GM12878 (cell line): ENCODE measurements around the gene GRPEL2. TPM values are rescaled to one million over a fixed set of nuclear protein-coding genes. Genes with fewer than 3 reads are reported as not detected.

Source experiments
- ATAC-seq: fragments of 200-7000 bp; cut with Tn5 transposase; 3 replicates; pipeline ENCODE4 v1.9.1; 2020; ENCODE audit warnings: mild to moderate bottlenecking, moderate library complexity
- BruUV-seq: library from RNA; stranded (reverse); fragments of 400-500 nt; replicated peaks from 2 replicates; lab custom pipeline; 2021; lab: Mats Ljungman, UMichigan
- CTCF ChIA-PET: fragments of 300-600 bp; sonication (Branson Sonifier 250); formaldehyde crosslinking; extraction: SDS; loops from one replicate; lab custom pipeline; 2021; ENCODE audit warnings: inconsistent platforms; lab: Yijun Ruan, JAX
- POLR2A ChIA-PET: fragments of 350-600 bp; formaldehyde crosslinking; extraction: SDS; loops from one replicate; lab custom pipeline; 2021; ENCODE audit warnings: inconsistent platforms; lab: Charles Lee
- RAD21 ChIA-PET: fragments of 300-600 bp; sonication (Branson Sonifier 250); formaldehyde crosslinking; loops from one replicate; lab custom pipeline; 2023; ENCODE audit warnings: antibody characterized with exemption; ENCODE audit not compliant: unreplicated experiment; lab: Charles Lee
- SMC1A ChIA-PET: fragments of 300-600 bp; sonication (Branson Sonifier 250); formaldehyde crosslinking; loops from one replicate; lab custom pipeline; 2023; ENCODE audit not compliant: unreplicated experiment, uncharacterized antibody; lab: Charles Lee
- DNase-seq: peaks from one replicate; pipeline ENCODE4 v3.0.0-alpha.2; 2011; ENCODE audit warnings: low read depth, low spot score
- FAIRE-seq: peaks from 3 replicates; lab custom pipeline; 2011; peaks lifted over from hg19 to GRCh38; lab: Jason Lieb, UNC
- H2AFZ ChIP-seq: 2 replicates; pipeline ENCODE4 v1.6.0; 2011; ENCODE audit warnings: low read depth, low read length, control low read depth; ENCODE audit not compliant: control insufficient read depth
- H3K27ac ChIP-seq: 2 replicates; pipeline ENCODE4 v1.5.1; 2011; ENCODE audit warnings: control low read depth; ENCODE audit not compliant: control insufficient read depth, insufficient read depth
- H3K27me3 ChIP-seq, 2 experiments: replicated peaks in 1 of 2; 2 replicates each; pipeline versions ENCODE4 v1.6.0 to v1.6.1; 2011; ENCODE audit warnings: low read length in 1 of 2; ENCODE audit not compliant: control insufficient read depth in 2 of 2, insufficient read depth in 2 of 2
- H3K36me3 ChIP-seq, 2 experiments: 2 replicates each; pipeline ENCODE4 v1.5.1; 2011; ENCODE audit warnings: low read length in 1 of 2; ENCODE audit not compliant: control insufficient read depth in 2 of 2, insufficient read depth in 2 of 2
- H3K4me1 ChIP-seq: 2 replicates; pipeline ENCODE4 v1.6.1; 2011; ENCODE audit warnings: mild to moderate bottlenecking, low read length, moderate library complexity, mixed read lengths; ENCODE audit not compliant: control insufficient read depth, insufficient read depth
- H3K4me2 ChIP-seq: 2 replicates; pipeline ENCODE4 v1.6.0; 2011; ENCODE audit warnings: control low read depth; ENCODE audit not compliant: control insufficient read depth, insufficient read depth
- H3K4me3 ChIP-seq: fragments of 200-600 bp; sonication (generic); 2 replicates; pipeline ENCODE4 v1.5.1; 2016
- H3K79me2 ChIP-seq: 2 replicates; pipeline ENCODE4 v1.6.0; 2011; ENCODE audit warnings: low read length; ENCODE audit not compliant: control insufficient read depth, insufficient read depth
- H3K9ac ChIP-seq: 2 replicates; pipeline ENCODE4 v1.8.0; 2011; ENCODE audit warnings: low read length, control low read depth, mixed read lengths; ENCODE audit not compliant: control insufficient read depth, insufficient read depth
- H3K9me3 ChIP-seq: replicated peaks from 3 replicates; pipeline ENCODE4 v1.5.1; 2011; ENCODE audit warnings: mild to moderate bottlenecking, low read length; ENCODE audit not compliant: control insufficient read depth, insufficient read depth
- H4K20me1 ChIP-seq: 2 replicates; pipeline ENCODE4 v1.6.0; 2011; ENCODE audit not compliant: control insufficient read depth, insufficient read depth
- BACH1 ChIP-seq: fragments of 450-650 bp; IDR thresholded peaks from 2 replicates; pipeline ENCODE4 v1.6.1; 2017; ENCODE audit warnings: mild to moderate bottlenecking, borderline replicate concordance
- BCL11A ChIP-seq: IDR thresholded peaks from 2 replicates; pipeline ENCODE4 v1.6.1; 2011; ENCODE audit warnings: low read depth, low read length
- CHD2 ChIP-seq: IDR thresholded peaks from 2 replicates; pipeline ENCODE4 v1.6.1; 2011; ENCODE audit warnings: low read depth, low read length, improper control_type of control experiment, borderline replicate concordance
- CHD4 ChIP-seq: fragments of 200-600 bp; sonication (generic); IDR thresholded peaks from 2 replicates; pipeline ENCODE4 v1.6.1; 2016; ENCODE audit warnings: mild to moderate bottlenecking
- IRF4 ChIP-seq: IDR thresholded peaks from 2 replicates; pipeline ENCODE4 v1.6.1; 2011; ENCODE audit warnings: low read depth, low read length
- MTA2 ChIP-seq: fragments of 450-650 bp; IDR thresholded peaks from 2 replicates; pipeline ENCODE4 v1.6.1; 2016; ENCODE audit warnings: low read depth, mild to moderate bottlenecking, moderate library complexity
- SPI1 ChIP-seq: IDR thresholded peaks from 2 replicates; pipeline ENCODE4 v1.6.1; 2011; ENCODE audit warnings: low read depth, mild to moderate bottlenecking, low read length, moderate library complexity, borderline replicate concordance; ENCODE audit not compliant: insufficient read depth
- TAF1 ChIP-seq: IDR thresholded peaks from 2 replicates; pipeline ENCODE4 v1.6.1; 2011; ENCODE audit warnings: mild to moderate bottlenecking, low read depth, low read length, borderline replicate concordance
- YY1 ChIP-seq: IDR thresholded peaks from 2 replicates; pipeline ENCODE4 v1.6.1; 2011; ENCODE audit warnings: low read depth, mild to moderate bottlenecking, low read length
- WGBS: methylation state at CpG from one replicate; pipeline ENCODE4 v1.1.6; 2016; ENCODE audit warnings: low lambda C conversion rate; ENCODE audit not compliant: insufficient replicate concordance, insufficient coverage; ENCODE audit errors: missing lambda C conversion rate; 5-methylcytosine and 5-hydroxymethylcytosine counted together
- in situ Hi-C: fragments of 300-500 bp; cut with MboI; formaldehyde crosslinking; loops from 9 replicates; pipeline ENCODE4 v1.14.3; 2018; ENCODE audit warnings: mixed read lengths
- intact Hi-C: fragments of 100-400 bp; cut with micrococcal nuclease; formaldehyde crosslinking; loops from one replicate; pipeline ENCODE4 v1.14.2; 2022; ENCODE audit not compliant: unreplicated experiment
- polyA plus RNA-seq, 11 experiments: library from polyadenylated mRNA; depleted of rRNA in 4 of 11; unstranded in 6 of 11; stranded (reverse) in 5 of 11; fragments of >200 nt; fragmentation: Nextera tagmentation in 4 of 11; fragmentation: Illumina TruSeq in 1 of 11; extraction: Ambion mirVana in 4 of 11; extraction: Trizol in 1 of 11; gene quantifications; 1 replicate in 1 of 11; 2 replicates in 10 of 11; pipeline versions ENCODE4 v1.2.1 to v1.2.3, GENCODE V29; 2011 to 2016; ENCODE audit warnings: inconsistent platforms in 2 of 11, missing spikeins in 2 of 11, low read depth in 1 of 11
- total RNA-seq, 4 experiments: library from RNA; depleted of rRNA in 3 of 4; stranded (reverse); fragments of >200 nt in 3 of 4; fragmentation: Illumina TruSeq in 1 of 4; extraction: Trizol in 1 of 4; gene quantifications; 2 replicates each; pipeline versions ENCODE4 v1.2.1 to v1.2.3, GENCODE V29; 2013 to 2021
- TF ChIP-seq, protein P1 (sequence below): fragments of 450-650 bp; formaldehyde crosslinking; IDR thresholded peaks from 2 replicates; pipeline ENCODE4 v1.4.0; 2020; ENCODE audit warnings: mild to moderate bottlenecking, moderate library complexity
- TF ChIP-seq, protein P2 (sequence below): fragments of 150-350 bp; IDR thresholded peaks from 2 replicates; pipeline ENCODE4 v1.6.1; 2016; ENCODE audit warnings: low read depth, low read length

The GRPEL2 gene
- total and polyA plus RNA-seq, 10 of the 15 experiments (the other 5 are each of a cell fraction or from before 2014, with no cell fraction given) = 4.4 to 20.2 (median 14.1) TPM

- ChIA-PET POLR2A (no interaction called here), CTCF (interaction anchor here (1.1 to 2.4 kb wide), 4 partner anchors 8 to 62 kb away, joined by 3 to 7 read pairs (median 6); no protein-coding TSS in a partner anchor), SMC1A (interaction anchor here (0.8 to 1.1 kb wide), 2 partner anchors 67 to 124 kb away, joined by 3 read pairs; no protein-coding TSS in a partner anchor), RAD21 (no interaction called here)
- intact Hi-C loops = no loop called here
- BruUV-seq = no TSS peak
- H3K4me3 ChIP-seq = no peak overlapping the region
- H3K4me2 ChIP-seq = no peak overlapping the region
- no peak overlapping the region for H3K27ac ChIP-seq
- no peak overlapping the region for H2AFZ ChIP-seq
- H4K20me1 ChIP-seq = no peaks in the 10 kb centered on the region
- H3K9me3 ChIP-seq = no peaks in the 10 kb centered on the region
- H3K9ac ChIP-seq = no peak overlapping the region
- no peaks in the 10 kb centered on the region for H3K36me3 ChIP-seq
- in situ Hi-C loops = no loop called here
- no peaks in the 10 kb centered on the region for H3K4me1 ChIP-seq
- DNase-seq = no peak
- no peaks in the 10 kb centered on the region for H3K79me2 ChIP-seq
- 0 out of 3 replicates have a peak, but pooled peaks have one; percentile 27 for ATAC-seq
- peaks cover 0 to 2% of the 10 kb centered on the region in 2 experiments; a peak in 3 of 4 replicates for H3K27me3 ChIP-seq
- no peak for FAIRE-seq
- TF ChIP-seq BCL11A (no peak), SPI1 (peak; percentile 78), MTA2 (peak; percentile 43; the same call in 1 of the 2 replicates)
- TF ChIP-seq, all 136 proteins: peak for 2
- WGBS = 23% methylated on average over 6 of the region's 6 CpGs
Measured at GRCh38 chr5:149309354-149309753, 35.9 kb upstream of the GRPEL2 start.

DNA sequence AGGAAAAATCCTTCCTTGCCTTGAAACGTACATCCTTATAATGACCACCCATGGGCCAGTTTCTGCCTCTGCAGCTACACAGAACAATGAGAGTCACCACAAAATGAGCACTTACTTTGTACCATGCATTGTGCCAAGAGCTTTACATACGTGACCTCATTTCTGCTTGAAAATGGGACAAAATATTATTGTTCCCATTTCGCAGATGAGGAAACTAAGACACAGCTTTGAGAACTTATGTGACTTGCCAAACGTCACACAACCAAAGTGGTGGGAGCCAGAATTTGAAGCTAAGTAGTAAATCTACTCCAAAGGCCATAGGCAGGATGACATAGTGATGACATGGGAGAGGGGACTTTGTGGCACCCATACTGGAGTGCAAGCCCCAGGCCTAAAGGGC, 34.8 kb upstream of the GRPEL2 start:
- no peaks in the 10 kb centered on the region for H3K79me2 ChIP-seq
- no peaks in the 10 kb centered on the region for H3K36me3 ChIP-seq
- H3K9ac ChIP-seq = no peak overlapping the region
- no peak for DNase-seq
- no peaks in the 10 kb centered on the region; a peak in 2 of 4 replicates for H3K27me3 ChIP-seq
- H3K9me3 ChIP-seq = no peaks in the 10 kb centered on the region
- no peak for FAIRE-seq
- WGBS = 12% methylated on average over 4 of the region's 4 CpGs
- no peak overlapping the region for H3K27ac ChIP-seq
- no peak overlapping the region for H2AFZ ChIP-seq
- H3K4me3 ChIP-seq = no peak overlapping the region
- in situ Hi-C loops = no loop called here
- intact Hi-C loops = no loop called here
- no TSS peak for BruUV-seq
- CTCF ChIA-PET = interaction anchor here (1.6 to 2.4 kb wide), 2 partner anchors 56 to 61 kb away, joined by 5 to 7 read pairs; no protein-coding TSS in a partner anchor
- ATAC-seq = no peak
- no peaks in the 10 kb centered on the region for H3K4me1 ChIP-seq
- SMC1A ChIA-PET = no interaction called here
- POLR2A ChIA-PET = no interaction called here
- RAD21 ChIA-PET = no interaction called here
- H3K4me2 ChIP-seq = no peak overlapping the region
- no peaks in the 10 kb centered on the region for H4K20me1 ChIP-seq
- TF ChIP-seq, protein P1, sequence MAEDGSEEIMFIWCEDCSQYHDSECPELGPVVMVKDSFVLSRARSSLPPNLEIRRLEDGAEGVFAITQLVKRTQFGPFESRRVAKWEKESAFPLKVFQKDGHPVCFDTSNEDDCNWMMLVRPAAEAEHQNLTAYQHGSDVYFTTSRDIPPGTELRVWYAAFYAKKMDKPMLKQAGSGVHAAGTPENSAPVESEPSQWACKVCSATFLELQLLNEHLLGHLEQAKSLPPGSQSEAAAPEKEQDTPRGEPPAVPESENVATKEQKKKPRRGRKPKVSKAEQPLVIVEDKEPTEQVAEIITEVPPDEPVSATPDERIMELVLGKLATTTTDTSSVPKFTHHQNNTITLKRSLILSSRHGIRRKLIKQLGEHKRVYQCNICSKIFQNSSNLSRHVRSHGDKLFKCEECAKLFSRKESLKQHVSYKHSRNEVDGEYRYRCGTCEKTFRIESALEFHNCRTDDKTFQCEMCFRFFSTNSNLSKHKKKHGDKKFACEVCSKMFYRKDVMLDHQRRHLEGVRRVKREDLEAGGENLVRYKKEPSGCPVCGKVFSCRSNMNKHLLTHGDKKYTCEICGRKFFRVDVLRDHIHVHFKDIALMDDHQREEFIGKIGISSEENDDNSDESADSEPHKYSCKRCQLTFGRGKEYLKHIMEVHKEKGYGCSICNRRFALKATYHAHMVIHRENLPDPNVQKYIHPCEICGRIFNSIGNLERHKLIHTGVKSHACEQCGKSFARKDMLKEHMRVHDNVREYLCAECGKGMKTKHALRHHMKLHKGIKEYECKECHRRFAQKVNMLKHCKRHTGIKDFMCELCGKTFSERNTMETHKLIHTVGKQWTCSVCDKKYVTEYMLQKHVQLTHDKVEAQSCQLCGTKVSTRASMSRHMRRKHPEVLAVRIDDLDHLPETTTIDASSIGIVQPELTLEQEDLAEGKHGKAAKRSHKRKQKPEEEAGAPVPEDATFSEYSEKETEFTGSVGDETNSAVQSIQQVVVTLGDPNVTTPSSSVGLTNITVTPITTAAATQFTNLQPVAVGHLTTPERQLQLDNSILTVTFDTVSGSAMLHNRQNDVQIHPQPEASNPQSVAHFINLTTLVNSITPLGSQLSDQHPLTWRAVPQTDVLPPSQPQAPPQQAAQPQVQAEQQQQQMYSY = no peak
- TF ChIP-seq YY1 = no peak
- TF ChIP-seq IRF4 = no peak
- TF ChIP-seq, protein P2, sequence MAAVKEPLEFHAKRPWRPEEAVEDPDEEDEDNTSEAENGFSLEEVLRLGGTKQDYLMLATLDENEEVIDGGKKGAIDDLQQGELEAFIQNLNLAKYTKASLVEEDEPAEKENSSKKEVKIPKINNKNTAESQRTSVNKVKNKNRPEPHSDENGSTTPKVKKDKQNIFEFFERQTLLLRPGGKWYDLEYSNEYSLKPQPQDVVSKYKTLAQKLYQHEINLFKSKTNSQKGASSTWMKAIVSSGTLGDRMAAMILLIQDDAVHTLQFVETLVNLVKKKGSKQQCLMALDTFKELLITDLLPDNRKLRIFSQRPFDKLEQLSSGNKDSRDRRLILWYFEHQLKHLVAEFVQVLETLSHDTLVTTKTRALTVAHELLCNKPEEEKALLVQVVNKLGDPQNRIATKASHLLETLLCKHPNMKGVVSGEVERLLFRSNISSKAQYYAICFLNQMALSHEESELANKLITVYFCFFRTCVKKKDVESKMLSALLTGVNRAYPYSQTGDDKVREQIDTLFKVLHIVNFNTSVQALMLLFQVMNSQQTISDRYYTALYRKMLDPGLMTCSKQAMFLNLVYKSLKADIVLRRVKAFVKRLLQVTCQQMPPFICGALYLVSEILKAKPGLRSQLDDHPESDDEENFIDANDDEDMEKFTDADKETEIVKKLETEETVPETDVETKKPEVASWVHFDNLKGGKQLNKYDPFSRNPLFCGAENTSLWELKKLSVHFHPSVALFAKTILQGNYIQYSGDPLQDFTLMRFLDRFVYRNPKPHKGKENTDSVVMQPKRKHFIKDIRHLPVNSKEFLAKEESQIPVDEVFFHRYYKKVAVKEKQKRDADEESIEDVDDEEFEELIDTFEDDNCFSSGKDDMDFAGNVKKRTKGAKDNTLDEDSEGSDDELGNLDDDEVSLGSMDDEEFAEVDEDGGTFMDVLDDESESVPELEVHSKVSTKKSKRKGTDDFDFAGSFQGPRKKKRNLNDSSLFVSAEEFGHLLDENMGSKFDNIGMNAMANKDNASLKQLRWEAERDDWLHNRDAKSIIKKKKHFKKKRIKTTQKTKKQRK = no peak
- no peak for TF ChIP-seq TAF1
- no peak for TF ChIP-seq BACH1
- TF ChIP-seq CHD4 = no peak
- no peak for TF ChIP-seq CHD2
